Gastroesophageal sphincter (tissue), 4 donors: ENCODE data around the gene EFNB2. TPM values are rescaled to one million over a fixed set of nuclear protein-coding genes. Genes with fewer than 3 reads are reported as not detected.

ENCODE experiments used
- ATAC-seq: fragments of 150-250 bp; one replicate; pipeline ENCODE4 v1.9.1; 2016; ENCODE audit warnings: mild to moderate bottlenecking, moderate library complexity
- H3K27ac ChIP-seq, 4 donors: fragments of 200-600 bp; sonication (generic) in 3 of 4; 1 replicate in 3 of 4; 2 replicates in 1 of 4; pipeline ENCODE4 v1.5.1; 2016 to 2019
- H3K27me3 ChIP-seq: fragments of 200-600 bp; sonication (generic); one replicate; pipeline ENCODE4 v1.5.1; 2019
- H3K36me3 ChIP-seq, 2 donors: fragments of 200-600 bp; sonication (generic); one replicate each; pipeline ENCODE4 v1.5.1; 2019; ENCODE audit warnings: control low read depth in 1 of 2
- H3K4me1 ChIP-seq, 3 donors: fragments of 200-600 bp; sonication (generic); 1 replicate in 2 of 3; 2 replicates in 1 of 3; pipeline ENCODE4 v1.5.1; 2016 to 2019; ENCODE audit warnings: control low read depth in 2 of 3
- H3K4me3 ChIP-seq, 2 donors: fragments of 200-600 bp; sonication (generic); one replicate each; pipeline ENCODE4 v1.5.1; 2019; ENCODE audit warnings: mild to moderate bottlenecking in 1 of 2, moderate library complexity in 1 of 2
- H3K9me3 ChIP-seq, 3 donors: fragments of 200-600 bp; sonication (generic); one replicate each; pipeline ENCODE4 v1.5.1; 2017 to 2019; ENCODE audit warnings: control low read depth in 2 of 3
- CTCF ChIP-seq, 4 experiments: fragments of 200-600 bp in 2 of 4; fragments of 450-650 bp in 2 of 4; sonication (generic) in 1 of 4; IDR thresholded peaks; one replicate each; pipeline ENCODE4 v1.5.1; 2017 to 2019; ENCODE audit warnings: antibody characterized with exemption in 4 of 4, mild to moderate bottlenecking in 2 of 4, moderate library complexity in 2 of 4
- EP300 ChIP-seq: sonication (generic); formaldehyde crosslinking; IDR thresholded peaks from one replicate; pipeline ENCODE4 v1.6.1; 2017; ENCODE audit warnings: antibody characterized with exemption, mild to moderate bottlenecking
- POLR2A ChIP-seq, 2 donors: fragments of 450-650 bp; IDR thresholded peaks; one replicate each; pipeline ENCODE4 v1.6.1; 2017; ENCODE audit warnings: antibody characterized with exemption in 2 of 2, mild to moderate bottlenecking in 2 of 2, moderate library complexity in 1 of 2
- POLR2AphosphoS5 ChIP-seq: sonication (generic); formaldehyde crosslinking; IDR thresholded peaks from one replicate; pipeline ENCODE4 v1.6.1; 2017; ENCODE audit warnings: antibody characterized with exemption
- WGBS, 2 donors: methylation state at CpG; one replicate each; pipeline ENCODE4 v1.1.5; 2018; ENCODE audit warnings: low coverage in 1 of 2; 5-methylcytosine and 5-hydroxymethylcytosine counted together
- total RNA-seq, 4 donors: library from RNA; depleted of rRNA; stranded (reverse); fragments of >200 nt; gene quantifications; one replicate each; pipeline ENCODE4 v1.1.0, GENCODE V29; 2016

EFNB2 gene
- total RNA-seq, 4 donors from 2014 or later: 13.7 to 39.7 (median 20.5) TPM

DNA sequence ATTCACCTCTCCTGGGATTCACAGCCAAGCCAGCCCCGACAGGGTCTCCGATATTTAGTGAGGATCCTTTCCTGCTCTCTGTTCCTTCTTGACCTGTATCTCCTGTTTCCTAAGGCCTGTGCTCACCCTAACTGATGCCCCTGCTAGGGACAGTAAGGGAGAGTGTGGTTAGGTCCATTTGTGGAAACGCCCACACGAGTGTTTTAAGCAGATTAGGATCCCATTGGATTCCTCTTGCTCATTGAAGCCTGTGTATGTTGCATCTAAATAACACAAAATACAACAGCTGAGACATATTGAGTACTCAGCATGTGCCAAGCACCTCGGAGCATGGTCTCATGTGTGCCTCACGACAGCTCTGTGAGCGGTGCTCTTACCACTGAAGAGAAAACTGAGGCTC is 64.9 kb downstream of the EFNB2 start:
- TF ChIP-seq EP300: no peak
- no peak for TF ChIP-seq POLR2AphosphoS5
- no peak for TF ChIP-seq POLR2A (IDR thresholded peaks at IDR 0.05)
- peaks cover 0 to 34% (median 0%) of the 10 kb centered on the region in 3 donors for H3K4me1 ChIP-seq
- no peak for ATAC-seq
- 81 to 96% methylated on average over 3 to 7 of the region's 7 CpGs for WGBS, 2 donors
- no peak overlapping the region for H3K27ac ChIP-seq
- H3K9me3 ChIP-seq: no peaks in the 10 kb centered on the region
- no peaks in the 10 kb centered on the region for H3K36me3 ChIP-seq
- no peak overlapping the region for H3K4me3 ChIP-seq
- no peaks in the 10 kb centered on the region for H3K27me3 ChIP-seq

- H3K27me3 ChIP-seq: no peaks in the 10 kb centered on the region
- WGBS, 2 donors: 89 to 91% methylated on average over 10 to 18 of the region's 20 CpGs
- peaks cover 0 to 34% (median 0%) of the 10 kb centered on the region in 3 donors for H3K4me1 ChIP-seq
- peak overlapping the region in 1 of 4 donors; percentile 35 for H3K27ac ChIP-seq
- no peaks in the 10 kb centered on the region for H3K36me3 ChIP-seq
- H3K4me3 ChIP-seq: no peak overlapping the region
- TF ChIP-seq EP300 (no peak), POLR2AphosphoS5 (no peak), CTCF (IDR thresholded peaks at IDR 0.05) (no peak), POLR2A (IDR thresholded peaks at IDR 0.05) (no peak)
- H3K9me3 ChIP-seq: no peaks in the 10 kb centered on the region
- ATAC-seq: no peak
These were observed 66.5 kb downstream of the EFNB2 start for GRCh38 chr13:106468744-106469590.

DNA sequence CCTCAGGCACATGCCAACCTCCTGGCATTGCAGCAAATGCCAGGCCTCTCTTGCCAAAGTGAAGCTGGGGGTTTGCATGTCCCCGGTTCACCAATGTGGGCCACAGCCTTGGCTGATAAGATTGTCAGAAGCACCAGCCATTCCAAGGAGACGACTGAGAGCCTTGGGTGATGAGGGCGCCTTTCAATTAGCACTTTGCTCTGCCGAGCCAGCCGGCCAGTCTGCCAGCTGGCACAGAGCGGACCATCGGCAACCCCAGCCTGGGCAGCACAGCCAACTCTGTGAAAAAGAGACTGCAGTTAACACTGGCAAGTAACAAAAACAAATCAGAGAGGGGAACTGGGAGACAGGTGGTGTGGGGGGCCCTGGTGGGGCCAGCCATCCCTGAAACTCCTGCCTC is 67.3 kb downstream of the EFNB2 start:
- H3K4me1 ChIP-seq: peaks cover 0 to 34% (median 0%) of the 10 kb centered on the region in 3 donors
- no peak overlapping the region for H3K4me3 ChIP-seq
- no peaks in the 10 kb centered on the region for H3K27me3 ChIP-seq
- no peaks in the 10 kb centered on the region for H3K9me3 ChIP-seq
- no peak for ATAC-seq
- 49% methylated on average over 6 of the region's 7 CpGs; no CpG with 5 or more reads in 1 of the 2 donors for WGBS, 2 donors
- H3K36me3 ChIP-seq: no peaks in the 10 kb centered on the region
- TF ChIP-seq POLR2A (IDR thresholded peaks at IDR 0.05) (no peak), CTCF (IDR thresholded peaks at IDR 0.05) (no peak), POLR2AphosphoS5 (no peak), EP300 (no peak)
- peak overlapping the region in 2 of 4 donors; percentile 35 to 44 for H3K27ac ChIP-seq

DNA sequence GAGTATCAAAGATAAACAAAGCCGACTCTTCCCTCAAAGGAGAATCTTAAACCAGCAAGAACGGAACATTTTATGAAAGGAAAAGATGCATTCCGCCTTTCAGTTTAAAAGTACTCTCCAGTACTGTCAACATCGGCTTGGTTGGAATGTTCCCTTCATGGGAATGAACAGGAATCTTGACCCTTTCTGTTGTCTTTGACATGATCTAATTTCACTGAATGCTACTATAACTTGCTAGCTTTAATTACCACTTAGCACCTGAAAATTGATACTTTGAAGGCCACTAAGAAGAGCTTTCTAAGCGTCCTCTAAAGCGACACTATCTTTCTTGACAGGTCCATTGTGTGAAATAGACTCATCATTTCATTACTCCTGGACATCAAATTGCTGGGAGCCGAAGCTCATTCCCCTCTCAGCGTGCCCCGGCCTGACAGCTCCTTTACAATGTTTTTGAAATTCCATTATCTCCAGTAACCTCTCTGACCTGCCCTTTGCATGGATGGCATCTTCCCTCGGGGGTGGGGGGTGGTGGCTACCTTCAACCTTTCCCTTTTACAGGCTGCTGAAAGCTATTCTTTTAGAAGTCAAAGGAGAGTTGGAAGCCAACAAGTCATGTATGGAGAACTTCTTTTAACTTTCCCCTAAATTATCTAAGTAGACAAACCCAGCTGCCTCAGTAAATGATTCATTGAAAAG is 67.9 kb downstream of the EFNB2 start:
- Histone ChIP-seq H3K27ac (peak overlapping the region in 2 of 4 donors; percentile 35 to 44), H3K27me3 (no peaks in the 10 kb centered on the region), H3K36me3 (no peaks in the 10 kb centered on the region), H3K9me3 (no peaks in the 10 kb centered on the region), H3K4me1 (peaks cover 0 to 28% (median 0%) of the 10 kb centered on the region in 3 donors), H3K4me3 (no peak overlapping the region)
- ATAC-seq: no peak
- no peak for TF ChIP-seq POLR2AphosphoS5
- no peak for TF ChIP-seq CTCF (IDR thresholded peaks at IDR 0.05)
- no peak for TF ChIP-seq POLR2A (IDR thresholded peaks at IDR 0.05)
- TF ChIP-seq EP300: no peak
- 66 to 72% methylated on average over 10 of the region's 10 CpGs for WGBS, 2 donors

GRCh38 chr13:106466691-106467426 is 68.6 kb downstream of the EFNB2 start:
- no peak overlapping the region for H3K27ac ChIP-seq
- ATAC-seq: no peak

More at GRCh38 chr13:106466691-106467426, 68.6 kb downstream of the EFNB2 start:
- H3K27me3 ChIP-seq: no peaks in the 10 kb centered on the region
- TF ChIP-seq CTCF (IDR thresholded peaks at IDR 0.05) (no peak), EP300 (no peak), POLR2A (IDR thresholded peaks at IDR 0.05) (no peak), POLR2AphosphoS5 (no peak)
- no peaks in the 10 kb centered on the region for H3K36me3 ChIP-seq
- H3K4me3 ChIP-seq: no peak overlapping the region
- H3K9me3 ChIP-seq: no peaks in the 10 kb centered on the region
- 85 to 88% methylated on average over 7 of the region's 7 CpGs for WGBS, 2 donors
- H3K4me1 ChIP-seq: peaks cover 0 to 20% (median 0%) of the 10 kb centered on the region in 3 donors
